WTC11 (cell line): ENCODE results near the gene SUN2. TPM values are rescaled to one million over a fixed set of nuclear protein-coding genes. Genes with fewer than 3 reads are reported as not detected.
"Not testable (repeated sequence)": the region's sequence is repeated elsewhere in the genome, so short reads cannot be mapped to it uniquely, and the experiment has no call there.

Experiments
- ATAC-seq: fragments of 200-7000 bp; cut with Tn5 transposase; 2 replicates; pipeline ENCODE4 v1.10.0; 2021; ENCODE audit warnings: mild to moderate bottlenecking, moderate library complexity
- CTCF ChIA-PET: fragments of 300-600 bp; sonication (Branson Sonifier 250); formaldehyde crosslinking; loops from one replicate; lab custom pipeline; 2021; ENCODE audit warnings: antibody characterized with exemption; lab: Charles Lee
- POLR2A ChIA-PET: fragments of 350-600 bp; sonication (Branson Sonifier 250); formaldehyde crosslinking; loops from one replicate; lab custom pipeline; 2021; ENCODE audit warnings: antibody characterized with exemption; lab: Charles Lee
- DNase-seq: peaks from one replicate; pipeline ENCODE4 v3.0.0; 2021; ENCODE audit warnings: low spot score
- H3K27ac Mint-ChIP-seq: 2 replicates; pipeline ENCODE4 v1.8.0; 2021; ENCODE audit warnings: mixed read lengths
- H3K27me3 Mint-ChIP-seq: 2 replicates; pipeline ENCODE4 v1.8.0; 2021; ENCODE audit warnings: low read depth, mild to moderate bottlenecking, moderate library complexity, mixed read lengths
- H3K36me3 Mint-ChIP-seq: 2 replicates; pipeline ENCODE4 v1.8.0; 2021; ENCODE audit warnings: mixed read lengths
- H3K4me1 Mint-ChIP-seq: 2 replicates; pipeline ENCODE4 v1.8.0; 2022; ENCODE audit warnings: mixed read lengths
- H3K4me3 Mint-ChIP-seq: 2 replicates; pipeline ENCODE4 v1.8.0; 2021; ENCODE audit warnings: mild to moderate bottlenecking, moderate library complexity, mixed read lengths
- H3K9me3 Mint-ChIP-seq: 2 replicates; pipeline ENCODE4 v1.8.0; 2021; ENCODE audit warnings: mixed read lengths
- CDX4 ChIP-seq: fragments of 250-450 bp; sonication (Bioruptor Pico); IDR thresholded peaks from 2 replicates; pipeline ENCODE4 v1.9.0; 2021; ENCODE audit warnings: moderate library complexity, mild to moderate bottlenecking, inconsistent platforms, borderline replicate concordance
- ESRRA ChIP-seq: sonication (generic); formaldehyde crosslinking; IDR thresholded peaks from 2 replicates; pipeline ENCODE4 v1.8.1; 2022; ENCODE audit warnings: mild to moderate bottlenecking, missing genetic modification reagents, borderline replicate concordance
- ETV6 ChIP-seq: sonication (generic); formaldehyde crosslinking; IDR thresholded peaks from 2 replicates; pipeline ENCODE4 v1.8.1; 2022; ENCODE audit warnings: mild to moderate bottlenecking, missing genetic modification reagents
- HMGA2 ChIP-seq: fragments of 250-450 bp; sonication (Bioruptor Pico); IDR thresholded peaks from 2 replicates; pipeline ENCODE4 v1.4.0; 2021; ENCODE audit warnings: mild to moderate bottlenecking, moderate library complexity
- JAZF1 ChIP-seq: fragments of 250-450 bp; sonication (Bioruptor Pico); IDR thresholded peaks from 2 replicates; pipeline ENCODE4 v1.9.0; 2021; ENCODE audit warnings: moderate library complexity, mild to moderate bottlenecking, inconsistent platforms
- ZNF121 ChIP-seq: sonication (generic); formaldehyde crosslinking; IDR thresholded peaks from 2 replicates; pipeline ENCODE4 v1.8.0; 2023; ENCODE audit warnings: missing genetic modification reagents
- ZNF138 ChIP-seq: sonication (generic); formaldehyde crosslinking; conservative IDR thresholded peaks from 2 replicates; pipeline ENCODE4 v1.8.1; 2022; ENCODE audit warnings: mild to moderate bottlenecking, moderate library complexity, missing genetic modification reagents
- ZNF219 ChIP-seq: sonication (generic); formaldehyde crosslinking; IDR thresholded peaks from 2 replicates; pipeline ENCODE4 v1.8.0; 2023; ENCODE audit warnings: missing genetic modification reagents, mild to moderate bottlenecking, borderline replicate concordance
- ZNF263 ChIP-seq: sonication (generic); formaldehyde crosslinking; IDR thresholded peaks from 2 replicates; pipeline ENCODE4 v1.8.1; 2022; ENCODE audit warnings: low read depth, mild to moderate bottlenecking, moderate library complexity, missing genetic modification reagents
- ZNF317 ChIP-seq: sonication (generic); formaldehyde crosslinking; IDR thresholded peaks from 2 replicates; pipeline ENCODE4 v1.8.1; 2023; ENCODE audit warnings: low read depth, mild to moderate bottlenecking, moderate library complexity, missing genetic modification reagents, borderline replicate concordance
- total RNA-seq: library from RNA; stranded (reverse); gene quantifications from 3 replicates; pipeline ENCODE4 v1.2.3, GENCODE V29; 2021
- TF ChIP-seq, protein P1 (sequence below): sonication (generic); formaldehyde crosslinking; IDR thresholded peaks from 2 replicates; pipeline ENCODE4 v1.8.0; 2022; ENCODE audit warnings: missing genetic modification reagents
- TF ChIP-seq, protein P2 (sequence below): sonication (generic); formaldehyde crosslinking; IDR thresholded peaks from 2 replicates; pipeline ENCODE4 v1.8.1; 2022; ENCODE audit warnings: low read depth, mild to moderate bottlenecking, moderate library complexity, missing genetic modification reagents, borderline replicate concordance
- TF ChIP-seq, protein P3 (sequence below): sonication (generic); formaldehyde crosslinking; IDR thresholded peaks from 2 replicates; pipeline ENCODE4 v1.8.0; 2022; ENCODE audit warnings: mild to moderate bottlenecking, missing genetic modification reagents
- TF ChIP-seq, protein P4 (sequence below): sonication (generic); formaldehyde crosslinking; IDR thresholded peaks from 2 replicates; pipeline ENCODE4 v1.8.0; 2022; ENCODE audit warnings: mild to moderate bottlenecking, missing genetic modification reagents

The SUN2 gene
- total RNA-seq, 1 experiment from 2014 or later, result 30.1 TPM

- no peak for TF ChIP-seq ESRRA (CRISPR knock-in tag)
- TF ChIP-seq ZNF317, result no peak
These were observed at the start of gene SUN2 (continued) for GRCh38 chr22:38755911-38756532.

DNA sequence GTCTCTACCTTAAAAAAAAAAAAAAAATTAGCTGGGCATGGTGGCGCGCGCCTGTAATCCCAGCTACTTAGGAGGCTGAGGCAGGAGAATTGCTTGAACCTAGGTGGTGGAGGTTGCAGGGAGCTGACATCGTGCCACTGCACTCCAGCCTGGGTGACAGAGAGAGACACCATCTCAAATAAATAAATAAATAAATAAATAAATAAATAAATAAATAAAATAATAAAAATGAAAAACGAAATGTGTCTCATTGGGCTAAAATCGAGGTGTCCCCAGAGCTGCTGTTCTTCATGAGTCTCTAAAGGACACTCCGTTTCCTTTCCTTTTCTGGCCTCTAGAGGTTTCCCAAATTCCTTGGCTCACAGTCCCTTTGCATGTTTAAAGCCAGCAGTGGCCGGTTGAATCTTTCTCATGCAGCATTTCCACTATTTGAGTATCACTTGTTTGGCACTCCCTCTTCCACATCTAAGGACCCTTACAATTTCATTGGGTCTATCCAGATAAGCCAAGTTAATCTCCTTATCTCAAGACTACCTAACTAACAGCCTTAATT, 49.3 kb upstream of the SUN2 start:
- ATAC-seq, H3K36me3 Mint-ChIP-seq, DNase-seq, H3K27ac Mint-ChIP-seq, POLR2A ChIA-PET, H3K4me3 Mint-ChIP-seq: not testable (repeated sequence)
- H3K27me3 Mint-ChIP-seq, result peaks cover 24% of the 10 kb centered on the region
- CTCF ChIA-PET, result interaction anchor here (1.5 kb wide), 1 partner anchor 36 kb away, joined by 5 read pairs; no protein-coding TSS in a partner anchor
- H3K9me3 Mint-ChIP-seq, result peaks cover 14% of the 10 kb centered on the region
- H3K4me1 Mint-ChIP-seq, result peaks cover 13% of the 10 kb centered on the region
- peak; percentile 24; the same call in 1 of the 2 replicates for TF ChIP-seq HMGA2 (CRISPR knock-in tag)
- TF ChIP-seq, all 79 proteins: peak for 1; not testable (repeated sequence) for 78

GRCh38 chr22:38802671-38803121, 46.9 kb upstream of the SUN2 start:
- H3K4me1 Mint-ChIP-seq, result peaks cover 13% of the 10 kb centered on the region
- peaks cover 48% of the 10 kb centered on the region for H3K27me3 Mint-ChIP-seq
- DNase-seq, result no peak
- TF ChIP-seq JAZF1 (CRISPR knock-in tag) (no peak), ZNF121 (CRISPR knock-in tag) (no peak), ETV6 (CRISPR knock-in tag) (peak; percentile 54; the same call in 1 of the 2 replicates)
- TF ChIP-seq, protein P1, sequence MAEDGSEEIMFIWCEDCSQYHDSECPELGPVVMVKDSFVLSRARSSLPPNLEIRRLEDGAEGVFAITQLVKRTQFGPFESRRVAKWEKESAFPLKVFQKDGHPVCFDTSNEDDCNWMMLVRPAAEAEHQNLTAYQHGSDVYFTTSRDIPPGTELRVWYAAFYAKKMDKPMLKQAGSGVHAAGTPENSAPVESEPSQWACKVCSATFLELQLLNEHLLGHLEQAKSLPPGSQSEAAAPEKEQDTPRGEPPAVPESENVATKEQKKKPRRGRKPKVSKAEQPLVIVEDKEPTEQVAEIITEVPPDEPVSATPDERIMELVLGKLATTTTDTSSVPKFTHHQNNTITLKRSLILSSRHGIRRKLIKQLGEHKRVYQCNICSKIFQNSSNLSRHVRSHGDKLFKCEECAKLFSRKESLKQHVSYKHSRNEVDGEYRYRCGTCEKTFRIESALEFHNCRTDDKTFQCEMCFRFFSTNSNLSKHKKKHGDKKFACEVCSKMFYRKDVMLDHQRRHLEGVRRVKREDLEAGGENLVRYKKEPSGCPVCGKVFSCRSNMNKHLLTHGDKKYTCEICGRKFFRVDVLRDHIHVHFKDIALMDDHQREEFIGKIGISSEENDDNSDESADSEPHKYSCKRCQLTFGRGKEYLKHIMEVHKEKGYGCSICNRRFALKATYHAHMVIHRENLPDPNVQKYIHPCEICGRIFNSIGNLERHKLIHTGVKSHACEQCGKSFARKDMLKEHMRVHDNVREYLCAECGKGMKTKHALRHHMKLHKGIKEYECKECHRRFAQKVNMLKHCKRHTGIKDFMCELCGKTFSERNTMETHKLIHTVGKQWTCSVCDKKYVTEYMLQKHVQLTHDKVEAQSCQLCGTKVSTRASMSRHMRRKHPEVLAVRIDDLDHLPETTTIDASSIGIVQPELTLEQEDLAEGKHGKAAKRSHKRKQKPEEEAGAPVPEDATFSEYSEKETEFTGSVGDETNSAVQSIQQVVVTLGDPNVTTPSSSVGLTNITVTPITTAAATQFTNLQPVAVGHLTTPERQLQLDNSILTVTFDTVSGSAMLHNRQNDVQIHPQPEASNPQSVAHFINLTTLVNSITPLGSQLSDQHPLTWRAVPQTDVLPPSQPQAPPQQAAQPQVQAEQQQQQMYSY, result peak; percentile 60
- TF ChIP-seq, protein P2, sequence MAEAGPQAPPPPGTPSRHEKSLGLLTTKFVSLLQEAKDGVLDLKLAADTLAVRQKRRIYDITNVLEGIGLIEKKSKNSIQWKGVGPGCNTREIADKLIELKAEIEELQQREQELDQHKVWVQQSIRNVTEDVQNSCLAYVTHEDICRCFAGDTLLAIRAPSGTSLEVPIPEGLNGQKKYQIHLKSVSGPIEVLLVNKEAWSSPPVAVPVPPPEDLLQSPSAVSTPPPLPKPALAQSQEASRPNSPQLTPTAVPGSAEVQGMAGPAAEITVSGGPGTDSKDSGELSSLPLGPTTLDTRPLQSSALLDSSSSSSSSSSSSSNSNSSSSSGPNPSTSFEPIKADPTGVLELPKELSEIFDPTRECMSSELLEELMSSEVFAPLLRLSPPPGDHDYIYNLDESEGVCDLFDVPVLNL (CRISPR knock-in tag), result no peak
- ATAC-seq, result peak; percentile 60
- ChIA-PET POLR2A (interaction anchor here (0.7 kb wide), 1 partner anchor 668 kb away, joined by 7 read pairs; no protein-coding TSS in a partner anchor), CTCF (interaction anchor here (0.5 to 2.6 kb wide), 7 partner anchors 34 to 635 kb away, joined by 3 to 21 read pairs (median 4); no protein-coding TSS in a partner anchor)
- H3K4me3 Mint-ChIP-seq, result peak overlapping the region; percentile 86
- no peak overlapping the region for H3K27ac Mint-ChIP-seq
- H3K9me3 Mint-ChIP-seq, result peaks cover 14% of the 10 kb centered on the region
- 0 out of 2 replicates have a peak, but pooled peaks cover 2% of the 10 kb centered on the region for H3K36me3 Mint-ChIP-seq

- CTCF ChIA-PET, result no interaction called here
- POLR2A ChIA-PET, result no interaction called here
- no peak for ATAC-seq
- no peak overlapping the region for H3K27ac Mint-ChIP-seq
- peaks cover 14% of the 10 kb centered on the region for H3K4me1 Mint-ChIP-seq
- H3K9me3 Mint-ChIP-seq, result peaks cover 11% of the 10 kb centered on the region
- peaks cover 70% of the 10 kb centered on the region for H3K27me3 Mint-ChIP-seq
- no peak overlapping the region for H3K4me3 Mint-ChIP-seq
- H3K36me3 Mint-ChIP-seq, result no peaks in the 10 kb centered on the region
- no peak for DNase-seq
- TF ChIP-seq ZNF219 (no peak), CDX4 (CRISPR knock-in tag) (no peak), ZNF263 (CRISPR knock-in tag) (no peak), ZNF138 (CRISPR knock-in tag) (no peak)
- TF ChIP-seq, protein P1, result no peak
- TF ChIP-seq, protein P3, sequence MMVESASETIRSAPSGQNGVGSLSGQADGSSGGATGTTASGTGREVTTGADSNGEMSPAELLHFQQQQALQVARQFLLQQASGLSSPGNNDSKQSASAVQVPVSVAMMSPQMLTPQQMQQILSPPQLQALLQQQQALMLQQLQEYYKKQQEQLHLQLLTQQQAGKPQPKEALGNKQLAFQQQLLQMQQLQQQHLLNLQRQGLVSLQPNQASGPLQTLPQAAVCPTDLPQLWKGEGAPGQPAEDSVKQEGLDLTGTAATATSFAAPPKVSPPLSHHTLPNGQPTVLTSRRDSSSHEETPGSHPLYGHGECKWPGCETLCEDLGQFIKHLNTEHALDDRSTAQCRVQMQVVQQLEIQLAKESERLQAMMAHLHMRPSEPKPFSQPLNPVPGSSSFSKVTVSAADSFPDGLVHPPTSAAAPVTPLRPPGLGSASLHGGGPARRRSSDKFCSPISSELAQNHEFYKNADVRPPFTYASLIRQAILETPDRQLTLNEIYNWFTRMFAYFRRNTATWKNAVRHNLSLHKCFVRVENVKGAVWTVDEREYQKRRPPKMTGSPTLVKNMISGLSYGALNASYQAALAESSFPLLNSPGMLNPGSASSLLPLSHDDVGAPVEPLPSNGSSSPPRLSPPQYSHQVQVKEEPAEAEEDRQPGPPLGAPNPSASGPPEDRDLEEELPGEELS (CRISPR knock-in tag), result no peak
- TF ChIP-seq, protein P4, sequence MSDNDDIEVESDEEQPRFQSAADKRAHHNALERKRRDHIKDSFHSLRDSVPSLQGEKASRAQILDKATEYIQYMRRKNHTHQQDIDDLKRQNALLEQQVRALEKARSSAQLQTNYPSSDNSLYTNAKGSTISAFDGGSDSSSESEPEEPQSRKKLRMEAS (CRISPR knock-in tag), result no peak
These were observed 43.6 kb upstream of the SUN2 start for GRCh38 chr22:38799265-38800002.
